Thoracic aorta (tissue), 2 donors: ENCODE measurements around the gene CXCR3. TPM values are rescaled to one million over a fixed set of nuclear protein-coding genes. Genes with fewer than 3 reads are reported as not detected.
"Not testable (repeated sequence)": the region's sequence is repeated elsewhere in the genome, so short reads cannot be mapped to it uniquely, and the experiment has no call there.

ENCODE experiments used
- ATAC-seq: fragments of 150-250 bp; one replicate; pipeline ENCODE4 v1.8.0; 2017; ENCODE audit warnings: low read depth; ENCODE audit not compliant: insufficient number of reproducible peaks, low FRiP score
- DNase-seq: peaks from one replicate; pipeline ENCODE4 v3.0.0-alpha.2; 2020; ENCODE audit warnings: low spot score
- H3K27ac ChIP-seq, 2 donors: fragments of 200-600 bp; sonication (generic); 1 replicate in 1 of 2; 2 replicates in 1 of 2; pipeline ENCODE4 v1.5.1; 2016; ENCODE audit warnings: mild to moderate bottlenecking in 2 of 2, moderate library complexity in 2 of 2
- H3K27me3 ChIP-seq: fragments of 200-600 bp; sonication (generic); replicated peaks from 2 replicates; pipeline ENCODE4 v1.6.0; 2016; ENCODE audit warnings: mild to moderate bottlenecking; ENCODE audit not compliant: insufficient read depth
- H3K36me3 ChIP-seq: fragments of 200-600 bp; sonication (generic); one replicate; pipeline ENCODE4 v1.5.1; 2016
- H3K4me1 ChIP-seq, 2 donors: fragments of 200-600 bp; sonication (generic); 1 replicate in 1 of 2; 2 replicates in 1 of 2; pipeline versions ENCODE4 v1.5.1 to v1.6.0; 2016; ENCODE audit warnings: low read depth in 2 of 2, mild to moderate bottlenecking in 1 of 2; ENCODE audit not compliant: control insufficient read depth in 1 of 2
- H3K4me3 ChIP-seq: fragments of 200-600 bp; sonication (generic); 2 replicates; pipeline ENCODE4 v1.5.1; 2016; ENCODE audit warnings: mild to moderate bottlenecking
- H3K9me3 ChIP-seq: fragments of 200-600 bp; sonication (generic); 2 replicates; pipeline ENCODE4 v1.5.1; 2016
- total RNA-seq, 2 donors: library from RNA; depleted of rRNA; stranded (reverse); fragments of >200 nt; gene quantifications; one replicate each; pipeline versions ENCODE4 v1.1.0 to v1.2.3, GENCODE V29; 2016
- TF ChIP-seq, protein P1 (sequence below): fragments of 200-600 bp; sonication (generic); IDR thresholded peaks from one replicate; pipeline ENCODE4 v1.5.1; 2019; ENCODE audit warnings: antibody characterized with exemption

The CXCR3 gene
- total RNA-seq, 2 donors from 2014 or later = 0.99 TPM; not detected in 1

DNA sequence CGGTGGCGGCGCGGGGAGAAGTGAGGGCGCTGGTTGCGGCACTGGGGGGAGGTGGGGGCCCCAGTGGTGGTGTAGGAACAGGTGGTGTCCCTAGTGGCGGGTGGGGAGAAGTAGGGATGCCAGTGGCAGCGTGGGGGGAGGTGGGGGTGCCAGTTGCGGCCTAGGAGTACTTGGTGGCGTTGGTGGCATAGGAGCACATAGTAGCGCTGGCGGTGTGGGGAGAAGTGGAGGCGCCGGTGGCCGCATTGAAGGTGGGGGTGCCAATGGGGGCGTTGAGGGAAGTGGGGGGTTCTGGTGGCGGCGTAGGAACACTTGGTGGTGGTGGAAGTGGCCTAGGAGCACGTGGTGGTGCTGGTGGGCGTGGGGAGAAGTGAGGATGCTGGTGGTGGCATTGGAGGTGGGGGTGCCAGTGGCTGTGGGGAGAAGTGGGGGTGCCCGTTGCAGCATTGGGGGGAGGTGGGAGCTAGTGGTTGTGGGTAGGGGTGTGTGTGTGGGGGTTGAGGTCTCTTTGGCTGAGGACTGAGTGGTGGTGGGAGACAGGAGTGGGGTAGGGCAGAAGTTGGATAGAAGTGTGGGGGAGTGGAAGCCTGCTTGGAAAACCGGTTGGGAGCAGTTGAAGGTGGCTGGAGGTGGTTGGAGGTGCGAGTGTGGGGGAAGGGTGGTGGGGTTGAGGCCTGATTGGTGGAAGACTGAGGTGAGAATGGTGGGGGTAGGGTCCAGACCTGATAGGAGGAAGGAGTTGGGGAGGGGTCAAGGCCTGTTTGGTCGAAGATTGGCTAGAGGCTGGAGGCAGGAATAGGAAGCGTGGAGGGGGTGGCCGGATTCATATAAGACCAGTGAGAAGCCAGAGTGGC, 38.9 kb downstream of the CXCR3 start:
- H3K36me3 ChIP-seq = peaks cover 6% of the 10 kb centered on the region
- H3K9me3 ChIP-seq = no peaks in the 10 kb centered on the region
- no peak for ATAC-seq
- no peak overlapping the region for H3K27ac ChIP-seq
- H3K27me3 ChIP-seq = no peaks in the 10 kb centered on the region
- H3K4me1 ChIP-seq = no peaks in the 10 kb centered on the region
- no peak overlapping the region for H3K4me3 ChIP-seq
- TF ChIP-seq, protein P1, sequence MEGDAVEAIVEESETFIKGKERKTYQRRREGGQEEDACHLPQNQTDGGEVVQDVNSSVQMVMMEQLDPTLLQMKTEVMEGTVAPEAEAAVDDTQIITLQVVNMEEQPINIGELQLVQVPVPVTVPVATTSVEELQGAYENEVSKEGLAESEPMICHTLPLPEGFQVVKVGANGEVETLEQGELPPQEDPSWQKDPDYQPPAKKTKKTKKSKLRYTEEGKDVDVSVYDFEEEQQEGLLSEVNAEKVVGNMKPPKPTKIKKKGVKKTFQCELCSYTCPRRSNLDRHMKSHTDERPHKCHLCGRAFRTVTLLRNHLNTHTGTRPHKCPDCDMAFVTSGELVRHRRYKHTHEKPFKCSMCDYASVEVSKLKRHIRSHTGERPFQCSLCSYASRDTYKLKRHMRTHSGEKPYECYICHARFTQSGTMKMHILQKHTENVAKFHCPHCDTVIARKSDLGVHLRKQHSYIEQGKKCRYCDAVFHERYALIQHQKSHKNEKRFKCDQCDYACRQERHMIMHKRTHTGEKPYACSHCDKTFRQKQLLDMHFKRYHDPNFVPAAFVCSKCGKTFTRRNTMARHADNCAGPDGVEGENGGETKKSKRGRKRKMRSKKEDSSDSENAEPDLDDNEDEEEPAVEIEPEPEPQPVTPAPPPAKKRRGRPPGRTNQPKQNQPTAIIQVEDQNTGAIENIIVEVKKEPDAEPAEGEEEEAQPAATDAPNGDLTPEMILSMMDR = no peak
- no peak for DNase-seq

DNA sequence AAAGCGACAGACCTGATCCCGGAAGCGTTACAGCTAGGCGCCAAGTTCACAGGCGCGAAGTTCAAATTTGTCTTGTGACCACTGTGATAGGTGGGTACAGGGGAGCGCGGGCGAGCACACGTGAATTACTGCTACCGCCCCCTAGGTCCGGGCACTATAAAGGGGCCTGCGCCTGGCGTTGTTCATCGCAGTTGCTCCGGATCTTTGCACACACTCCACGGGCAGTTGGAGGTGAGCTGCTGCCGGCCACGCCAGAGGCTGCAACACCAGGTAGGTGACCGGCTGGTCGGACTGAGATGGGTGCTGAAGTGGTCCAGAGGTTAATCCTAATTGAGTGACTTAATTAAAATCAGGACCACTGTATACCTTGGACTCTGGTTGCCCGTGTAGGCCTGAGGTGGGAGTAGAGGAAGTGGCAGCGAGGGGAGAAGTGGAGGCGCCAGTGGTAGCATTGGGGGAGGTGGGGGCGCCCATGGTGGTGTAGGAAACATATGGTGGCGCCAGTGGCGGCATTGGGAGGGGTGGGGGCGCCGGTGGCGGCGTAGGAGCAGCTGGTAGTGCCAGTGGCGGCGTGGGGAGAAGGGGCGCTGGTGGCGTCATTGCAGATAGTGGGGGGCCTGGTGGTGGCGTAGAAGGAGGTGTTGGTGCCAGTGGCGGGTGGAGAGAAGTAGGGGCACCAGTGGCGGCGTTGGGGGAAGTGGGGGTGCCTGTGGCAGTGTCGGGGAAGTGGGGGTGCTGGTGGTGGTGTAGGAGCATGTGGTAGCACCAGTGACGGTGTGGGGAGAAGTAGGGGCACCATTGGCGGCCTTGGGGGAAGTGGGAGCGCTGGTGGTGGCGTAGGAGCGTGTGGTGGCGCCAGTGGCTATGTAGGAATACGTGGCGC, 39.8 kb downstream of the CXCR3 start, which contains the start of gene GCNA:
Gene GCNA (plus strand): TSS at position 185 of the 883 bp plus-strand sequence. CDS start 2,385 bp downstream, outside the sequence.
- Histone ChIP-seq H3K9me3 (no peaks in the 10 kb centered on the region), H3K27ac (no peak within 1 kb of the TSS), H3K27me3 (no peaks in the 10 kb centered on the region), H3K4me3 (no peak within 1 kb of the TSS), H3K4me1 (no peaks in the 10 kb centered on the region), H3K36me3 (peaks cover 10% of the 10 kb centered on the region)
- no peak for ATAC-seq
- TF ChIP-seq, protein P1 = no peak
- DNase-seq = no peak

GRCh38 chrX:71577682-71578081, 40.6 kb downstream of the CXCR3 start:
- H3K27me3 ChIP-seq = no peaks in the 10 kb centered on the region
- TF ChIP-seq, protein P1 = no peak
- H3K9me3 ChIP-seq = no peaks in the 10 kb centered on the region
- no peak overlapping the region for H3K27ac ChIP-seq
- no peak overlapping the region for H3K4me3 ChIP-seq
- DNase-seq (no peak), ATAC-seq (no peak)
- H3K4me1 ChIP-seq = no peaks in the 10 kb centered on the region
- peaks cover 10% of the 10 kb centered on the region for H3K36me3 ChIP-seq

DNA sequence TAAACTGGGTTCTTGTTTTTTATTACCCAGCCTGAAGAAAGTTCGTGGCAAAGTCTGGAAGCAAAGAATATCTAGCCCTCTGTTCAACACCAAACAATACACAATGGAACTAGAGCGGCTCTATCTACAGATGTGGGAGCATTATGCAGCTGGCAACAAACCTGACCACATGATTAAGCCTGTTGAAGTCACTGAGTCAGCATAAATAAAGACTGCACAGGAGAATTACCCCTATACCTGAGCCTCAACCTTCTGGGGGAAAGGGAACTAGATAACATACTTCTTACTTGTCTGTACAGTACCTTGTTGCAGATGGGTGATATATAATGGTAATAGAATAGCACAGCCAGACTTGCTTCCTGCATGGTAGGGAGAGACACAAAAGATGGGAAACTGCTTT, 44.7 kb downstream of the CXCR3 start:
- TF ChIP-seq, protein P1 = no peak
- peaks cover 10% of the 10 kb centered on the region for H3K36me3 ChIP-seq
- no peaks in the 10 kb centered on the region for H3K9me3 ChIP-seq
- no peaks in the 10 kb centered on the region for H3K4me1 ChIP-seq
- ATAC-seq (no peak), DNase-seq (no peak)
- no peaks in the 10 kb centered on the region for H3K27me3 ChIP-seq
- H3K4me3 ChIP-seq = no peak overlapping the region
- H3K27ac ChIP-seq = no peak overlapping the region

DNA sequence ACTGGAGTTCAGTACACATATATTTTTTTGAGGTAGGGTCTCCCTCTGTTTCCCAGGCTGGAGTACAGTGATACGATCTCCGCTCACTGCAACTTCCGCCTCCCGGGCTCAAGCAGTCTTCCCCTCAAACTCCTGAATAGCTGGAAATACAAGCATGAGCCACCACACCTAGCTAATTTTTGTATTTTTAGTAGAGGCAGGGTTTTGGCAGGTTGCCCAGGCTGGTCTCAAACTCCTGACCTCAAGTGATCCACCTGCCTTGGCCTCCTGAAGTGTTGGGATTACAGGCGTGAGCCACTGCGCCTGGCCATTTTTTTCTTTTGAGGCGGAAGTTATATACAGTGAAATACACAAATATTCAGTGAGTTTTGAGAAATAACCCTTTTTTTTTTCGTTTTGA, 46.9 kb downstream of the CXCR3 start:
- H3K27me3 ChIP-seq, H3K27ac ChIP-seq, H3K4me1 ChIP-seq, H3K9me3 ChIP-seq, H3K4me3 ChIP-seq, DNase-seq, ATAC-seq: not testable (repeated sequence)
- peaks cover 19% of the 10 kb centered on the region for H3K36me3 ChIP-seq

Other genes with a start within 250 kb of the CXCR3 start
- gene OGT, start 85.4 kb downstream of the CXCR3 start, total RNA-seq = 100 to 1,000 TPM; 196 to 258 TPM
- gene GCNA, start 40.1 kb downstream of the CXCR3 start, total RNA-seq = 1 to 10 TPM; 5.1 to 5.4 TPM
- gene CXorf49, start 99.8 kb upstream of the CXCR3 start, total RNA-seq = not detected
- not detected for gene CXorf49B, start 144.8 kb upstream of the CXCR3 start, total RNA-seq